PC-3 (cell line): ENCODE data around the gene IL7R. TPM values are rescaled to one million over a fixed set of nuclear protein-coding genes. Genes with fewer than 3 reads are reported as not detected.

Experiments used
- ATAC-seq: fragments of 200-7000 bp; cut with Tn5 transposase; 2 replicates; pipeline ENCODE4 v1.9.1; 2020; ENCODE audit warnings: mild to moderate bottlenecking, moderate library complexity
- BruUV-seq: library from RNA; stranded (reverse); fragments of 400-500 nt; replicated peaks from 2 replicates; lab custom pipeline; 2021; lab: Mats Ljungman, UMichigan
- CTCF ChIA-PET: fragments of 300-600 bp; sonication (Branson Sonifier 250); formaldehyde crosslinking; loops from one replicate; lab custom pipeline; 2022; ENCODE audit warnings: antibody characterized with exemption; lab: Charles Lee
- POLR2A ChIA-PET: fragments of 300-600 bp; sonication (Branson Sonifier 250); formaldehyde crosslinking; loops from one replicate; lab custom pipeline; 2022; ENCODE audit warnings: antibody characterized with exemption; ENCODE audit not compliant: unreplicated experiment; lab: Charles Lee
- DNase-seq: peaks from one replicate; pipeline ENCODE4 v3.0.0-alpha.2; 2015
- H2AFZ ChIP-seq: fragments of 300-600 bp; sonication (generic); 2 replicates; pipeline ENCODE4 v1.6.0; 2016; ENCODE audit warnings: antibody characterized with exemption, low read length
- H3F3A ChIP-seq: fragments of 300-600 bp; sonication (generic); one replicate; pipeline ENCODE4 v1.6.0; 2017; ENCODE audit warnings: antibody characterized with exemption, low read length, control low read depth, mild to moderate bottlenecking; ENCODE audit not compliant: unreplicated experiment
- H3K27ac ChIP-seq: fragments of 300-600 bp; sonication (generic); 2 replicates; pipeline ENCODE4 v1.5.1; 2016; ENCODE audit warnings: mild to moderate bottlenecking, low read length
- H3K27me3 ChIP-seq: fragments of 300-600 bp; sonication (generic); 2 replicates; pipeline ENCODE4 v1.6.1; 2016; ENCODE audit warnings: low read length, mixed read lengths
- H3K36me3 ChIP-seq: fragments of 300-600 bp; sonication (generic); 2 replicates; pipeline ENCODE4 v1.6.1; 2016; ENCODE audit warnings: low read depth, mixed run types, low read length, mixed read lengths
- H3K4me1 ChIP-seq: fragments of 300-600 bp; sonication (generic); 2 replicates; pipeline ENCODE4 v1.5.1; 2016; ENCODE audit warnings: low read length; ENCODE audit not compliant: insufficient read depth
- H3K4me2 ChIP-seq: fragments of 300-600 bp; sonication (generic); 2 replicates; pipeline ENCODE4 v1.6.0; 2016; ENCODE audit warnings: low read length
- H3K4me3 ChIP-seq: fragments of 300-600 bp; sonication (generic); 2 replicates; pipeline ENCODE4 v1.5.1; 2016; ENCODE audit warnings: mild to moderate bottlenecking, low read length, mixed read lengths
- H3K79me2 ChIP-seq: fragments of 300-600 bp; sonication (generic); 2 replicates; pipeline ENCODE4 v1.6.1; 2017; ENCODE audit warnings: low read length, mixed read lengths
- H3K9ac ChIP-seq: fragments of 300-600 bp; sonication (generic); 2 replicates; pipeline ENCODE4 v1.6.0; 2016; ENCODE audit warnings: mild to moderate bottlenecking, low read length
- H3K9me2 ChIP-seq: fragments of 300-600 bp; sonication (generic); replicated peaks from 2 replicates; pipeline ENCODE4 v1.6.1; 2016; ENCODE audit warnings: mixed run types, low read length, mixed read lengths
- H3K9me3 ChIP-seq: fragments of 300-600 bp; sonication (generic); 2 replicates; pipeline ENCODE4 v1.6.1; 2016; ENCODE audit warnings: low read length, mixed read lengths
- H4K20me1 ChIP-seq: fragments of 300-600 bp; sonication (generic); 2 replicates; pipeline ENCODE4 v1.6.1; 2016; ENCODE audit warnings: low read length, mixed read lengths
- EZH2 ChIP-seq: fragments of 300-600 bp; sonication (generic); IDR thresholded peaks from one replicate; pipeline ENCODE4 v1.6.1; 2017; ENCODE audit warnings: antibody characterized with exemption, mild to moderate bottlenecking, low read length; ENCODE audit not compliant: unreplicated experiment
- EZH2phosphoT487 ChIP-seq: fragments of 300-600 bp; sonication (generic); IDR thresholded peaks from 2 replicates; pipeline ENCODE4 v1.6.1; 2018; ENCODE audit warnings: mild to moderate bottlenecking, antibody characterized with exemption, low read length, borderline replicate concordance
- intact Hi-C: fragments of 100-400 bp; cut with micrococcal nuclease; formaldehyde crosslinking; loops from 2 replicates; pipeline ENCODE4 v1.9.0; 2023
- total RNA-seq: library from RNA; depleted of rRNA; stranded (reverse); fragments of >200 nt; gene quantifications from 2 replicates; pipeline ENCODE4 v1.2.3, GENCODE V29; 2014
- TF ChIP-seq, protein P1 (sequence below): fragments of 300-600 bp; sonication (generic); conservative IDR thresholded peaks from 2 replicates; pipeline ENCODE4 v1.5.1; 2017; ENCODE audit warnings: antibody characterized with exemption, low read depth, mild to moderate bottlenecking, low read length

Gene IL7R
- total RNA-seq, 1 experiment from 2014 or later = 7.4 TPM

DNA sequence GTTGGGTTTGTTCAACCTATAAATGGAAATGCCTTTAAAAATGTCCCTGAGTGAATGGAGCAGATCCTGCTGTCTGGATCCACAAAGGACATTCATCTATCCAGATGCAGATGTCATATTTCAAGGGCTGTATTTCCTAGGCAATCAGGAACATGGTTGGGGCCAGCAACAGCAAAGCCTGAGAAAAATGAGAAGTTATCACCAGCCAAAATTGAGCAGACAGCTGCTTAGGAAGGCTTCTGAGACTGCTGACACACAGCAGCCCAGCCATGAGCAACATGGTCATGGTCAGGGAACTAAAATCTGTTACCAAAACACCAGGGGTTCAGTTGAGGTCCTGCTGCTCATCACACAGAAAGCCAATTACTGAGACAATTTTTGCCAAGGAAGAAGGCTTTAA is 9.2 kb upstream of the IL7R start:
- intact Hi-C loops = no loop called here
- no peak overlapping the region for H3K27ac ChIP-seq
- peaks cover 3% of the 10 kb centered on the region; the same call in 1 of the 2 replicates for H3K36me3 ChIP-seq
- H3K4me3 ChIP-seq = no peak overlapping the region
- peaks cover 37% of the 10 kb centered on the region for H3K9me3 ChIP-seq
- no peak overlapping the region for H3K9ac ChIP-seq
- no peak for ATAC-seq
- no peaks in the 10 kb centered on the region for H3K79me2 ChIP-seq
- no peaks in the 10 kb centered on the region for H3F3A ChIP-seq
- no TSS peak for BruUV-seq
- no peak overlapping the region for H2AFZ ChIP-seq
- no peaks in the 10 kb centered on the region for H4K20me1 ChIP-seq
- ChIA-PET CTCF (no interaction called here), POLR2A (no interaction called here)
- no peaks in the 10 kb centered on the region for H3K9me2 ChIP-seq
- H3K4me2 ChIP-seq = no peak overlapping the region
- no peaks in the 10 kb centered on the region for H3K27me3 ChIP-seq
- H3K4me1 ChIP-seq = peaks cover 7% of the 10 kb centered on the region; the same call in 1 of the 2 replicates
- TF ChIP-seq, protein P1, sequence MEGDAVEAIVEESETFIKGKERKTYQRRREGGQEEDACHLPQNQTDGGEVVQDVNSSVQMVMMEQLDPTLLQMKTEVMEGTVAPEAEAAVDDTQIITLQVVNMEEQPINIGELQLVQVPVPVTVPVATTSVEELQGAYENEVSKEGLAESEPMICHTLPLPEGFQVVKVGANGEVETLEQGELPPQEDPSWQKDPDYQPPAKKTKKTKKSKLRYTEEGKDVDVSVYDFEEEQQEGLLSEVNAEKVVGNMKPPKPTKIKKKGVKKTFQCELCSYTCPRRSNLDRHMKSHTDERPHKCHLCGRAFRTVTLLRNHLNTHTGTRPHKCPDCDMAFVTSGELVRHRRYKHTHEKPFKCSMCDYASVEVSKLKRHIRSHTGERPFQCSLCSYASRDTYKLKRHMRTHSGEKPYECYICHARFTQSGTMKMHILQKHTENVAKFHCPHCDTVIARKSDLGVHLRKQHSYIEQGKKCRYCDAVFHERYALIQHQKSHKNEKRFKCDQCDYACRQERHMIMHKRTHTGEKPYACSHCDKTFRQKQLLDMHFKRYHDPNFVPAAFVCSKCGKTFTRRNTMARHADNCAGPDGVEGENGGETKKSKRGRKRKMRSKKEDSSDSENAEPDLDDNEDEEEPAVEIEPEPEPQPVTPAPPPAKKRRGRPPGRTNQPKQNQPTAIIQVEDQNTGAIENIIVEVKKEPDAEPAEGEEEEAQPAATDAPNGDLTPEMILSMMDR = no peak
- TF ChIP-seq EZH2phosphoT487 (no peak), EZH2 (no peak)
- no peak for DNase-seq

DNA sequence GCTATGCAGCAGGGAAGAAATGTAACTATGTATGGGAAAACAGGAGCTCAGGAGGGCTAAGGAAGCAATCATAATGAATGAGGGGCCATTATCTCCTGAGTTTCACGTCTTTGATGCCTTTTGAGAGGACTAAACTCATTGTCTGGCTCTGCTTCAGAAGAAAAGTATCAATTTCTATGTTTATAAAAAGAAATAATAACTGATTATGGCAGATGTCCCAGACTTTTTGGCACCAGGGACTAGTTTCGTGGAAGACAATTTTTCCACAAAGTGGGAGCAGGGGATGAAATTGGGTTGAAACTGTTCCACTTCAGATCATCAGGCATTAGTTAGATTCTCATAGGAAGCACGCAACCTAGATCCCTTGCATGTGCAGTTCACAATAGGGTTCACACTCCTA is 8.7 kb upstream of the IL7R start:
- ChIA-PET POLR2A (no interaction called here), CTCF (no interaction called here)
- no peak overlapping the region for H2AFZ ChIP-seq
- H3K4me3 ChIP-seq = no peak overlapping the region
- no peaks in the 10 kb centered on the region for H3K27me3 ChIP-seq
- no peak overlapping the region for H3K27ac ChIP-seq
- no peaks in the 10 kb centered on the region for H3K9me2 ChIP-seq
- ATAC-seq (no peak), DNase-seq (no peak)
- TF ChIP-seq, protein P1 = no peak
- no peak for TF ChIP-seq EZH2phosphoT487
- no peak for TF ChIP-seq EZH2
- intact Hi-C loops = no loop called here
- H3K79me2 ChIP-seq = no peaks in the 10 kb centered on the region
- H3K4me2 ChIP-seq = no peak overlapping the region
- no peaks in the 10 kb centered on the region for H3F3A ChIP-seq
- peaks cover 11% of the 10 kb centered on the region; the same call in 1 of the 2 replicates for H3K4me1 ChIP-seq
- H4K20me1 ChIP-seq = no peaks in the 10 kb centered on the region
- H3K9ac ChIP-seq = no peak overlapping the region
- peaks cover 33% of the 10 kb centered on the region for H3K9me3 ChIP-seq
- peaks cover 2% of the 10 kb centered on the region; the same call in 1 of the 2 replicates for H3K36me3 ChIP-seq
- no TSS peak for BruUV-seq

DNA sequence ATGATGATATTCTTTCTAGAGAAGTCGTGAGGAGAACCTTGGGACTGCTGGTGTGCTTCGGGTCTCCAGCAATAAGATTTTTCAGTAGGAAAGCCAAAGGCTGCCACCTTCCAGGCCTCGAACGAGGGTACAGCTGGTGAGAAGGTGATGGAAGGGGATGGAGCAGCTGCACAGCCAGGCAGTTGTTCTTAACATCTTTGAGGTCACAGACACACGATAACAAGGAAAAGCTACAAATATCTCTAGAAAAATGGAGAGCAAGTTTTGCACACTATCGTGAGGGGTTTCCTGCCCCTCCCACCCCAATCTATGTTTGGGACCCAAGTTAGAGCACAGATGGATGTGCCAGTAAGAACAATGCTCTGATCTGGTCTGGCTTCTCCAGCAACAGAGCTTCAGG is 6.8 kb upstream of the IL7R start:
- ChIA-PET POLR2A (no interaction called here), CTCF (no interaction called here)
- TF ChIP-seq EZH2phosphoT487 = no peak
- Histone ChIP-seq H3K9ac (no peak overlapping the region), H3K9me2 (no peaks in the 10 kb centered on the region), H3K4me2 (no peak overlapping the region), H3K79me2 (no peaks in the 10 kb centered on the region), H2AFZ (no peak overlapping the region), H4K20me1 (no peaks in the 10 kb centered on the region), H3K27ac (no peak overlapping the region), H3K4me3 (no peak overlapping the region), H3K4me1 (peaks cover 17% of the 10 kb centered on the region), H3K9me3 (peaks cover 18% of the 10 kb centered on the region), H3K27me3 (no peaks in the 10 kb centered on the region), H3F3A (no peaks in the 10 kb centered on the region), H3K36me3 (peaks cover 2% of the 10 kb centered on the region; the same call in 1 of the 2 replicates)
- intact Hi-C loops = no loop called here
- DNase-seq = no peak
- ATAC-seq = no peak
- no TSS peak for BruUV-seq
